Adrenal gland (tissue), 5 donors: Measurements from ENCODE around the gene LRRC3B.

Experiments
- POLR2A ChIP-seq, 2 donors: fragments of 450-650 bp; IDR thresholded peaks; one replicate each; pipeline ENCODE4 v1.6.1; 2017; ENCODE audit warnings: antibody characterized with exemption in 2 of 2, mild to moderate bottlenecking in 2 of 2, moderate library complexity in 1 of 2
- TF ChIP-seq, protein P1 (sequence below), 6 experiments: fragments of 450-650 bp in 4 of 6; fragments of 200-600 bp in 2 of 6; sonication (generic) in 1 of 6; IDR thresholded peaks; 1 replicate in 5 of 6; 2 replicates in 1 of 6; pipeline versions ENCODE4 v1.5.1 to v1.8.0; 2016 to 2021; ENCODE audit warnings: antibody characterized with exemption in 6 of 6, mild to moderate bottlenecking in 2 of 6, moderate library complexity in 1 of 6
- donor health status: DM: no; HTN: no; CAD: no.

DNA sequence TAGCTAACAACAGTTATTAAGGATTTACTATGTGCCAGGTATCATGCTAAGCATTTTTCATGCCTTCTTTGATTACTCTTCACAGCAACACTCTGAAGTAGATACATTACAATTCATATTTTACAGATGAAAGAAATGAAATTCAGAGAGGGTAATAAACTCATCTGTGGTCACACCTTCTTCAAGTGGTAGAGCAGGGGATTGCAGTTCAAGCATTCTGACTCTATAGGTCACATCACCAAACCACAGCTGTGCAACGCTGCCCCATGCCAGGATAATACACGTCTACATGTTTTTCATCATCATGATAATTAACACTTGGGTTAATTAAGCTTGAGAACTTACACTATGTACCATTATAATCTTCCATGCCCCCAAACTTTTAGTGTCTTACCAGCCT, 98.5 kb downstream of the LRRC3B start:
- TF ChIP-seq, protein P1, sequence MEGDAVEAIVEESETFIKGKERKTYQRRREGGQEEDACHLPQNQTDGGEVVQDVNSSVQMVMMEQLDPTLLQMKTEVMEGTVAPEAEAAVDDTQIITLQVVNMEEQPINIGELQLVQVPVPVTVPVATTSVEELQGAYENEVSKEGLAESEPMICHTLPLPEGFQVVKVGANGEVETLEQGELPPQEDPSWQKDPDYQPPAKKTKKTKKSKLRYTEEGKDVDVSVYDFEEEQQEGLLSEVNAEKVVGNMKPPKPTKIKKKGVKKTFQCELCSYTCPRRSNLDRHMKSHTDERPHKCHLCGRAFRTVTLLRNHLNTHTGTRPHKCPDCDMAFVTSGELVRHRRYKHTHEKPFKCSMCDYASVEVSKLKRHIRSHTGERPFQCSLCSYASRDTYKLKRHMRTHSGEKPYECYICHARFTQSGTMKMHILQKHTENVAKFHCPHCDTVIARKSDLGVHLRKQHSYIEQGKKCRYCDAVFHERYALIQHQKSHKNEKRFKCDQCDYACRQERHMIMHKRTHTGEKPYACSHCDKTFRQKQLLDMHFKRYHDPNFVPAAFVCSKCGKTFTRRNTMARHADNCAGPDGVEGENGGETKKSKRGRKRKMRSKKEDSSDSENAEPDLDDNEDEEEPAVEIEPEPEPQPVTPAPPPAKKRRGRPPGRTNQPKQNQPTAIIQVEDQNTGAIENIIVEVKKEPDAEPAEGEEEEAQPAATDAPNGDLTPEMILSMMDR (IDR thresholded peaks at IDR 0.05), result no peak
- no peak for TF ChIP-seq POLR2A (IDR thresholded peaks at IDR 0.05)
